ENCODE measurements around the gene SIRPA.

Gene SIRPA

DNA sequence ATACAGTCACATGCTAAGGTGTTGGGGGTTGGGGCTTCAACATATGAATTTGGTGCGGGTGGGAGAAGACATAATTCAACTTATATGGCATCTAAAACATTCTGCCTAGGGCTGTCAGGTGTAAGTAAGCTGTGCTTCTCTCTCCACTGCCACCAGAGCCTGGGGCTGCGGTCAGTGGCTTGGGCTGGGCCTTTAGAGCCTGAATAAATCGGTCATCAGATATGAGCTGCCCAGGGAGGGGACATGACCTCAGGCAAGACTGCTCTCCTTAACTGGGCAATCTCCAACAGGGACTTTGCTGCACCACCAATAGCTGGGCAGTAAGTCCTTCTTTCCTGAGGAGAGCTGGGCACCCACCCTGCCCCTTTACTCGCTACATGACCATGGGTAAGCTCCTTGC is 24.9 kb upstream of the SIRPA start:
- no peaks in the 10 kb centered on the region for H3K9me3 ChIP-seq (ENCODE audit: insufficient read depth, low read length)
- H3K9ac ChIP-seq (ENCODE audit: insufficient read length, low read depth): no peak overlapping the region
- TF ChIP-seq ZNF274 (IDR thresholded peaks at IDR 0.05; ENCODE audit: low read depth, low read length) (no peak), YY1 (IDR thresholded peaks at IDR 0.05; ENCODE audit: insufficient read depth, insufficient read length) (no peak), SUZ12 (IDR thresholded peaks at IDR 0.05; ENCODE audit: extremely low read depth, insufficient read depth, insufficient read length) (no peak)
- H3K4me1 ChIP-seq (ENCODE audit: insufficient read depth, insufficient read length): peaks cover 11% of the 10 kb centered on the region
- no peaks in the 10 kb centered on the region for H3K36me3 ChIP-seq (ENCODE audit: insufficient read depth, insufficient read length, low read length)
- no peaks in the 10 kb centered on the region for H3K27me3 ChIP-seq (ENCODE audit: insufficient read depth, insufficient read length)
- no peak overlapping the region for H3K4me3 ChIP-seq (ENCODE audit: insufficient read length, low read depth)
- DNase-seq (ENCODE audit: low read depth, low spot score): no peak

DNA sequence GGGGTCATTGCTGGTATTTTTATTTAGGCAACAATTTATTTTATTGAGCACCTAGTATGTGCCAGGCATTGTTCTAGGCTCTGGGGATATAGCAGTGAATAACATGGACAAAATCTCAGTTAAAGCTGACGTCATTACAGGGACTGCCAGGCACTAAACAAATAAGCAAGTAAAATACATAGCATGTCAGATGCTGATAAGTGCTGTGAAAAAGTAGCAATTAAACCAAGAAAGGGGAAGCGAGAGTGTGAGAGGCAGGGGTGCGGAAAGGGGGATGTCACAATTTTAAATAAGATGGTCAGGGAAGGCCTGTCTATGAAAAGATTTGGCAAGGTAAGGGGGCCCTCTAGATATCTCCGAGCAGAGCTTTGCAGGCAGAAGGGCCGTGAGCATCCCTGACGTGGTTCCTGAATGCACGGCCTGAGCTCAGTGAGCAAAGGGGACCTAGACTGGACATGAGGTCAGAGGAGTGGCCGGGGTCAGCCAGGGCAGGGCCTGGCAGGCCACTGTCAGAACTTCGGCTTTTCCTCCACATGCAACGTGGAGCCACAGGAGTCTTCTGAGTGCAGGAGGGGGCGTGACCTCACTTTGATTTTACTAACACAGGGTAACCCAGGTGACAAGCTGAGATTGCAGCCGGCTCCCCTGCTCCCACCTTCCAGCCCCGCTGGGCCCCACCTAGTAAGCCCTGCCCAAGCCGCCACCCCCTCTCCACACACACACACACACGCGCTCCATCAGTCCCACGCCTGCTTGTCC is 24.2 kb upstream of the SIRPA start:
- TF ChIP-seq ZNF274 (IDR thresholded peaks at IDR 0.05; ENCODE audit: low read depth, low read length): no peak
- TF ChIP-seq YY1 (IDR thresholded peaks at IDR 0.05; ENCODE audit: insufficient read depth, insufficient read length): no peak
- TF ChIP-seq SUZ12 (IDR thresholded peaks at IDR 0.05; ENCODE audit: extremely low read depth, insufficient read depth, insufficient read length): no peak
- Histone ChIP-seq H3K4me3 (ENCODE audit: insufficient read length, low read depth) (no peak overlapping the region), H3K9ac (ENCODE audit: insufficient read length, low read depth) (no peak overlapping the region)

DNA sequence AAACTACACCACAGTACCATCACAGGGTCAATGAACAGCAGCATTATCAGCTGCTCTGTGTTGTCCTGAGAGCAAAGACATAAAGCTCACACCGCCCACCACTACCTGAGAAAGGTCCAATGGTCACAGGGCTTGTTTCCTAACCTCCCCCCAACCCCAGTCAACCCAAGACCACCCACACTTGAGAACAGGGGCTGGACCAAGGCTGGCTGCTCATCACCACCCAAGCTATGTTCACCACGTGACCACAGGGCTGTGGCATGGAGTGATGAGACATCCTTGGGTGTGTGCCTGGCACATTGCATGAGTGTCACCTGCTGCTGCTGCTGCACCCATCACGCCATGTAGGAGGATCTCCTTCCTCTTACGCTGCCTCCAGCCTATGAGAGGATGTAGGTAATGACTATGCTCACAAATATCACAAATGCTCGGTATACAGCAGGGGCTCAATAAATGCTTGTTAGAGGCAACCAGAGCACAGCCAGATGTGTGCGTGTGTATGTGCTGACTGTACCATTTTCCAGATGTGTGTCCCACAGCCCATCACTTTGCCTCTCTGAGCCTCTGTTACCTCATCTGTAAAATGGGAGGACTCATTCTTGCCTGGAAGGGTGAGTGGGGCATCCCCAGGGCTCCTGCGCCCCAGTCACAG is 23.3 kb upstream of the SIRPA start:
- peaks cover 11% of the 10 kb centered on the region for H3K4me1 ChIP-seq (ENCODE audit: insufficient read depth, insufficient read length)
- no peak overlapping the region for H3K9ac ChIP-seq (ENCODE audit: insufficient read length, low read depth)
- H3K27me3 ChIP-seq (ENCODE audit: insufficient read depth, insufficient read length): no peaks in the 10 kb centered on the region
- TF ChIP-seq ZNF274 (IDR thresholded peaks at IDR 0.05; ENCODE audit: low read depth, low read length) (no peak), SUZ12 (IDR thresholded peaks at IDR 0.05; ENCODE audit: extremely low read depth, insufficient read depth, insufficient read length) (no peak), YY1 (IDR thresholded peaks at IDR 0.05; ENCODE audit: insufficient read depth, insufficient read length) (no peak)
- H3K36me3 ChIP-seq (ENCODE audit: insufficient read depth, insufficient read length, low read length): no peaks in the 10 kb centered on the region
- DNase-seq (ENCODE audit: low read depth, low spot score): no peak
- no peak overlapping the region for H3K4me3 ChIP-seq (ENCODE audit: insufficient read length, low read depth)
- H3K9me3 ChIP-seq (ENCODE audit: insufficient read depth, low read length): no peaks in the 10 kb centered on the region

More for the DNA sequence above, 24.2 kb upstream of the SIRPA start:
- Histone ChIP-seq H3K36me3 (ENCODE audit: insufficient read depth, insufficient read length, low read length) (no peaks in the 10 kb centered on the region), H3K9me3 (ENCODE audit: insufficient read depth, low read length) (no peaks in the 10 kb centered on the region), H3K4me1 (ENCODE audit: insufficient read depth, insufficient read length) (peaks cover 11% of the 10 kb centered on the region), H3K27me3 (ENCODE audit: insufficient read depth, insufficient read length) (no peaks in the 10 kb centered on the region)
- no peak for DNase-seq (ENCODE audit: low read depth, low spot score)

- no peak for TF ChIP-seq YY1 (IDR thresholded peaks at IDR 0.05; ENCODE audit: insufficient read depth, insufficient read length)
- TF ChIP-seq ZNF274 (IDR thresholded peaks at IDR 0.05; ENCODE audit: low read depth, low read length): no peak
- Histone ChIP-seq H3K9me3 (ENCODE audit: insufficient read depth, low read length) (no peaks in the 10 kb centered on the region), H3K36me3 (ENCODE audit: insufficient read depth, insufficient read length, low read length) (no peaks in the 10 kb centered on the region), H3K4me1 (ENCODE audit: insufficient read depth, insufficient read length) (peaks cover 6% of the 10 kb centered on the region), H3K27me3 (ENCODE audit: insufficient read depth, insufficient read length) (no peaks in the 10 kb centered on the region), H3K9ac (ENCODE audit: insufficient read length, low read depth) (no peak overlapping the region), H3K4me3 (ENCODE audit: insufficient read length, low read depth) (no peak overlapping the region)
- no peak for DNase-seq (ENCODE audit: low read depth, low spot score)
These were observed 22.6 kb upstream of the SIRPA start for GRCh38 chr20:1872459-1873097.

GRCh38 chr20:1874450-1875182 is 20.6 kb upstream of the SIRPA start:
- Histone ChIP-seq H3K4me1 (ENCODE audit: insufficient read depth, insufficient read length) (peaks cover 4% of the 10 kb centered on the region), H3K27me3 (ENCODE audit: insufficient read depth, insufficient read length) (no peaks in the 10 kb centered on the region), H3K9ac (ENCODE audit: insufficient read length, low read depth) (no peak overlapping the region), H3K4me3 (ENCODE audit: insufficient read length, low read depth) (no peak overlapping the region), H3K36me3 (ENCODE audit: insufficient read depth, insufficient read length, low read length) (no peaks in the 10 kb centered on the region), H3K9me3 (ENCODE audit: insufficient read depth, low read length) (no peaks in the 10 kb centered on the region)
- no peak for TF ChIP-seq SUZ12 (IDR thresholded peaks at IDR 0.05; ENCODE audit: extremely low read depth, insufficient read depth, insufficient read length)
- no peak for TF ChIP-seq ZNF274 (IDR thresholded peaks at IDR 0.05; ENCODE audit: low read depth, low read length)
- no peak for TF ChIP-seq YY1 (IDR thresholded peaks at IDR 0.05; ENCODE audit: insufficient read depth, insufficient read length)
- DNase-seq (ENCODE audit: low read depth, low spot score): no peak

- Histone ChIP-seq H3K9me3 (ENCODE audit: insufficient read depth, low read length) (no peaks in the 10 kb centered on the region), H3K27me3 (ENCODE audit: insufficient read depth, insufficient read length) (no peaks in the 10 kb centered on the region), H3K36me3 (ENCODE audit: insufficient read depth, insufficient read length, low read length) (no peaks in the 10 kb centered on the region), H3K4me3 (ENCODE audit: insufficient read length, low read depth) (no peak overlapping the region), H3K4me1 (ENCODE audit: insufficient read depth, insufficient read length) (peaks cover 4% of the 10 kb centered on the region), H3K9ac (ENCODE audit: insufficient read length, low read depth) (no peak overlapping the region)
- TF ChIP-seq YY1 (IDR thresholded peaks at IDR 0.05; ENCODE audit: insufficient read depth, insufficient read length): no peak
- TF ChIP-seq ZNF274 (IDR thresholded peaks at IDR 0.05; ENCODE audit: low read depth, low read length): no peak
- no peak for TF ChIP-seq SUZ12 (IDR thresholded peaks at IDR 0.05; ENCODE audit: extremely low read depth, insufficient read depth, insufficient read length)
- no peak for DNase-seq (ENCODE audit: low read depth, low spot score)
These were observed 20.0 kb upstream of the SIRPA start for GRCh38 chr20:1875183-1875554.

Data from NT2/D1 (cell line).